ENCODE measurements around the gene SPINK1. TPM values are rescaled to one million over a fixed set of nuclear protein-coding genes. Genes with fewer than 3 reads are reported as not detected.
"Not testable (repeated sequence)": the region's sequence is repeated elsewhere in the genome, so short reads cannot be mapped to it uniquely, and the experiment has no call there.

Gene SPINK1
- total RNA-seq, 1 experiment from 2014 or later, result 4.5 TPM

GRCh38 chr5:147822686-147823491 is 8.6 kb downstream of the SPINK1 start:
- ChIA-PET POLR2A (no interaction called here), RAD21 (ENCODE audit: low non-redundant PET in 1 of 2, low total read pairs in 2 of 2, uncharacterized antibody in 2 of 2, unreplicated experiment in 2 of 2) (interaction anchor here (0.6 to 1.0 kb wide), 2 partner anchors 195 kb away, joined by 4 to 6 read pairs; no protein-coding TSS in a partner anchor), CTCF (interaction anchor here (0.6 to 1.8 kb wide), 10 partner anchors 10 to 729 kb away, joined by 3 to 35 read pairs (median 4); partner anchors contain the start of gene SPINK1)
- intact Hi-C loops (cut with micrococcal nuclease), result loop anchor here (1.0 to 10.0 kb wide), 2 partner anchors 195 to 358 kb away; no protein-coding TSS in a partner anchor
- no peak overlapping the region for H3K4me3 ChIP-seq (replicated peaks in 1 of 2; ENCODE audit: low read depth in 1 of 2, low read length in 2 of 2)
- H3K27me3 ChIP-seq (ENCODE audit: insufficient read depth, low read length), result peaks cover 17% of the 10 kb centered on the region
- no peaks in the 10 kb centered on the region for H3K79me2 ChIP-seq (ENCODE audit: insufficient read depth, low read length)
- no peak overlapping the region for H3K27ac ChIP-seq (ENCODE audit: low read depth, low read length)
- H3K9me3 ChIP-seq (ENCODE audit: control insufficient read depth in 1 of 2, insufficient read depth in 1 of 2, low read depth in 1 of 2, low read length in 2 of 2), result no peaks in the 10 kb centered on the region
- H3K9ac ChIP-seq (ENCODE audit: low read length), result no peak overlapping the region
- no TSS peak for BruUV-seq (replicated peaks)
- H4K20me1 ChIP-seq (ENCODE audit: insufficient read depth), result no peaks in the 10 kb centered on the region
- no peak overlapping the region for H3K4me2 ChIP-seq (ENCODE audit: low read length)
- H3K36me3 ChIP-seq (ENCODE audit: control insufficient read depth in 1 of 2, insufficient read depth in 2 of 2, low read length in 2 of 2), result no peaks in the 10 kb centered on the region
- DNase-seq (ENCODE audit: low read depth, low spot score) (peak; percentile 60), ATAC-seq (peak; percentile 96)
- no peaks in the 10 kb centered on the region for H3K4me1 ChIP-seq (ENCODE audit: control insufficient read depth in 1 of 2, insufficient read depth in 2 of 2, low read length in 2 of 2)
- TF ChIP-seq RAD21 (IDR thresholded peaks at IDR 0.05; ENCODE audit: low read depth), result peak; percentile 92
- peak; percentile 72 to 93 (median 73) for TF ChIP-seq CTCF (IDR thresholded peaks at IDR 0.05 in 2 of 3, conservative IDR thresholded peaks at IDR 0.05 in 1 of 3; ENCODE audit: borderline replicate concordance in 1 of 3, insufficient read depth in 1 of 3, low read depth in 2 of 3, low read length in 2 of 3)
- TF ChIP-seq ZFX (IDR thresholded peaks at IDR 0.05), result no peak
- peak; percentile 67 for TF ChIP-seq YY1 (IDR thresholded peaks at IDR 0.05; ENCODE audit: extremely low read depth, insufficient replicate concordance, low read depth, low read length)
- peak overlapping the region; percentile 50 for H2AFZ ChIP-seq (ENCODE audit: low read depth, low read length, poor library complexity, severe bottlenecking)
- no peaks in the 10 kb centered on the region for H3K9me2 ChIP-seq (ENCODE audit: insufficient read depth)

- H3K4me2 ChIP-seq (ENCODE audit: low read length); H3K4me3 ChIP-seq (replicated peaks in 1 of 2; ENCODE audit: low read depth in 1 of 2, low read length in 2 of 2); H3K9ac ChIP-seq (ENCODE audit: low read length); H3K79me2 ChIP-seq (ENCODE audit: insufficient read depth, low read length); H3K36me3 ChIP-seq (ENCODE audit: control insufficient read depth in 1 of 2, insufficient read depth in 2 of 2, low read length in 2 of 2); H3K27ac ChIP-seq (ENCODE audit: low read depth, low read length); POLR2A ChIA-PET; H3K9me2 ChIP-seq (ENCODE audit: insufficient read depth); BruUV-seq (replicated peaks); H3K9me3 ChIP-seq (ENCODE audit: control insufficient read depth in 1 of 2, insufficient read depth in 1 of 2, low read depth in 1 of 2, low read length in 2 of 2); H4K20me1 ChIP-seq (ENCODE audit: insufficient read depth); DNase-seq (ENCODE audit: low read depth, low spot score); H3K4me1 ChIP-seq (ENCODE audit: control insufficient read depth in 1 of 2, insufficient read depth in 2 of 2, low read length in 2 of 2): not testable (repeated sequence)
- intact Hi-C loops (cut with micrococcal nuclease), result loop anchor here (1.0 to 10.0 kb wide), 2 partner anchors 194 to 357 kb away; no protein-coding TSS in a partner anchor
- ATAC-seq, result 0 out of 2 replicates have a peak, but pooled peaks have one; percentile 23
- H3K27me3 ChIP-seq (ENCODE audit: insufficient read depth, low read length), result peaks cover 17% of the 10 kb centered on the region
- ChIA-PET CTCF (interaction anchor here (1.1 to 1.8 kb wide), 8 partner anchors 11 to 372 kb away, joined by 3 to 35 read pairs (median 6); partner anchors contain the start of gene SPINK1), RAD21 (ENCODE audit: low non-redundant PET in 1 of 2, low total read pairs in 2 of 2, uncharacterized antibody in 2 of 2, unreplicated experiment in 2 of 2) (interaction anchor here (0.6 to 1.0 kb wide), 2 partner anchors 194 to 195 kb away, joined by 4 to 6 read pairs; no protein-coding TSS in a partner anchor)
- peak overlapping the region; percentile 50 for H2AFZ ChIP-seq (ENCODE audit: low read depth, low read length, poor library complexity, severe bottlenecking)
These were observed 9.2 kb downstream of the SPINK1 start for GRCh38 chr5:147822222-147822621.
